Measurements from ENCODE around the gene SLC6A17. TPM values are rescaled to one million over a fixed set of nuclear protein-coding genes. Genes with fewer than 3 reads are reported as not detected.

The SLC6A17 gene
- total RNA-seq, 2 donors from 2014 or later, result 0.19 TPM; not detected in 1

DNA sequence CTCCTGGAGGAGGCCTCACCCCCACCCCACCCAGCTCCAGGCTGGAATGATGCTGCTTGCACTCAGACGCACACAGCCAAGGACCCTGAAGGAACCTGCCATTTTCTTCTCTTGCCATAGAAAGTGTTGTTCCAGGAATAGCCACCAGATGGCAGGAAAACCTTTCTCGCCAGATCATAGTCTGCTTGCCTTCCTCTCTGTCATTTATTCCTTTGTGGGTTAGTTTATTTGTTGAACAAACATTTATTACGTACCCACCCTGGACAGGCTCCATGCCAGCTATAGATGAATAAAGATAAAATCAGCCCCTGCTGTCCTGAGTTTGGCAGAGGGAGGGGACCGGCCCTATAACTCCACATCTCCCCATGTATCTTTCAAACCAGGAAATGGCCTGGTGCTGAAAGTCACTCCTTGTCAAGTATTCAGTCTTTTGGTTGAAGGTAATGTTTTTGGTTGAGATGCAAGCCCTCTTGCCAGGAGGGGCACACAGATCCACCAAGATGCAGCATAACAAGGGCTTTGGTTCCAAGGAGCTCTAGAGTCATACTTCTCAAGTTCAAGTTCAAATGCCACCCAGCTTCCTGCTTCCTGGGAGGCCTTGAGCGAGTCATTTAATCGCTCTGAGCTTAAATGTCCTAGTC lies 52.8 kb downstream of the SLC6A17 start:
- Histone ChIP-seq H3K27me3 (no peaks in the 10 kb centered on the region), H3K9me3 (no peaks in the 10 kb centered on the region), H3K9ac (ENCODE audit: low read depth in 2 of 2, low read length in 2 of 2) (peak overlapping the region in 1 of 2 donors; percentile 41), H3K4me3 (no peak overlapping the region), H3K4me1 (no peaks in the 10 kb centered on the region), H3K27ac (peak overlapping the region; percentile 82), H3K36me3 (no peaks in the 10 kb centered on the region)
- intact Hi-C loops (cut with DNase I), result loop anchor here (5.0 to 10.0 kb wide), 2 partner anchors 214 to 292 kb away; no protein-coding TSS in a partner anchor
- peak; percentile 84 for DNase-seq
- TF ChIP-seq, protein P1, sequence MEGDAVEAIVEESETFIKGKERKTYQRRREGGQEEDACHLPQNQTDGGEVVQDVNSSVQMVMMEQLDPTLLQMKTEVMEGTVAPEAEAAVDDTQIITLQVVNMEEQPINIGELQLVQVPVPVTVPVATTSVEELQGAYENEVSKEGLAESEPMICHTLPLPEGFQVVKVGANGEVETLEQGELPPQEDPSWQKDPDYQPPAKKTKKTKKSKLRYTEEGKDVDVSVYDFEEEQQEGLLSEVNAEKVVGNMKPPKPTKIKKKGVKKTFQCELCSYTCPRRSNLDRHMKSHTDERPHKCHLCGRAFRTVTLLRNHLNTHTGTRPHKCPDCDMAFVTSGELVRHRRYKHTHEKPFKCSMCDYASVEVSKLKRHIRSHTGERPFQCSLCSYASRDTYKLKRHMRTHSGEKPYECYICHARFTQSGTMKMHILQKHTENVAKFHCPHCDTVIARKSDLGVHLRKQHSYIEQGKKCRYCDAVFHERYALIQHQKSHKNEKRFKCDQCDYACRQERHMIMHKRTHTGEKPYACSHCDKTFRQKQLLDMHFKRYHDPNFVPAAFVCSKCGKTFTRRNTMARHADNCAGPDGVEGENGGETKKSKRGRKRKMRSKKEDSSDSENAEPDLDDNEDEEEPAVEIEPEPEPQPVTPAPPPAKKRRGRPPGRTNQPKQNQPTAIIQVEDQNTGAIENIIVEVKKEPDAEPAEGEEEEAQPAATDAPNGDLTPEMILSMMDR (IDR thresholded peaks at IDR 0.05), result peak; percentile 93

DNA sequence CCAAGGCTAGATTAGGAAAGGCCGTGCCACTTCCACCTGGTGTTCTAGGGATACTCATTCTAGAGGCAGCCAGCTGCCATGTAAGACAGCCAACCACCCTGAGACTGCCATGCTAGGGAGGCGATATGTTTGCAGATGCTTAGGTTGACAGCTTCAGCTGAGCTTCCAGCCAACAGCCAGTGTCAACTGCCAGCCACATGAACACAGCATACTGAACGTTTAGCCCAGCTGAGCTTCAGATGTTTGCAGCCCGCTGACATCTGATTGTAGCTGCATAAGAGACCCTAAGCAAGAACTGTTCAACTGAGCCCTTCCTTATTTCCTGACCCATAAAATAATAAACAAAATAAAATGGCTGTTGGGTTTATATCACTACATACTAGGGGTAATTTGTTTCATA lies 54.9 kb downstream of the SLC6A17 start:
- TF ChIP-seq, protein P1 (IDR thresholded peaks at IDR 0.05), result no peak
- no peaks in the 10 kb centered on the region for H3K4me1 ChIP-seq

DNA sequence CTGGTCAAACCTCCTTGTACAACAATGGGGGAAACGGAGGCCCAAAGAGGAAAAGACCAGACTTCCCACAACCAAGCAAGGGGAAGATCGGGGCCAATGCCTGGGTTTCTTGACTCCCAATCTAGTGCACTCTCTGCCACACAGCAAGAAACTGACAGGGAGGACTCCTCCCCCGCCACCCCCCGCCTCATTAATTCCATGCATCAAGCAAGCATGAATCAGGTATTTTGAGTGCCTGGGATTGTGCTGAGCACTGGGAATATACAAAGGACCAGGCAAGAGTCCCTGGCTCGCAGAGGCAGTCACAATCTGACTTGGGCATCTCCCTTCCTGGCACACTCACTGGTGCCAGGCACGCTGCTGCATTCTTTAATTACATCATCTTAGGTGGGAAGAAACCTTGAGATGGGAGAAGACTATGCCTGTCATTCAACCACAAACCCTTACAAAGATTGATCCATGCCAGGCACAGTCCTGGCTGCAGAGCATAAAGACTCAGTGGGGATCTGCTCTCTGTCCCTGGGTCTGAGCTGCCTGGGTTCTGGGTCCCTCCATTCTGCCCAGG lies 55.4 kb downstream of the SLC6A17 start:
- Histone ChIP-seq H3K9ac (ENCODE audit: low read depth in 2 of 2, low read length in 2 of 2) (no peak overlapping the region), H3K36me3 (no peaks in the 10 kb centered on the region), H3K4me1 (no peaks in the 10 kb centered on the region), H3K9me3 (no peaks in the 10 kb centered on the region), H3K4me3 (no peak overlapping the region), H3K27ac (no peak overlapping the region), H3K27me3 (no peaks in the 10 kb centered on the region)
- DNase-seq, result no peak
- TF ChIP-seq, protein P1 (IDR thresholded peaks at IDR 0.05), result no peak
- intact Hi-C loops (cut with DNase I), result loop anchor here (2.0 to 10.0 kb wide), 2 partner anchors 107 to 289 kb away; no protein-coding TSS in a partner anchor

More for the DNA sequence above, 54.9 kb downstream of the SLC6A17 start:
- Histone ChIP-seq H3K9me3 (no peaks in the 10 kb centered on the region), H3K36me3 (no peaks in the 10 kb centered on the region), H3K9ac (ENCODE audit: low read depth in 2 of 2, low read length in 2 of 2) (no peak overlapping the region), H3K27ac (no peak overlapping the region), H3K27me3 (no peaks in the 10 kb centered on the region), H3K4me3 (no peak overlapping the region)
- no peak for DNase-seq
- intact Hi-C loops (cut with DNase I), result loop anchor here (10.0 kb wide), 1 partner anchor 290 kb away; no protein-coding TSS in a partner anchor

DNA sequence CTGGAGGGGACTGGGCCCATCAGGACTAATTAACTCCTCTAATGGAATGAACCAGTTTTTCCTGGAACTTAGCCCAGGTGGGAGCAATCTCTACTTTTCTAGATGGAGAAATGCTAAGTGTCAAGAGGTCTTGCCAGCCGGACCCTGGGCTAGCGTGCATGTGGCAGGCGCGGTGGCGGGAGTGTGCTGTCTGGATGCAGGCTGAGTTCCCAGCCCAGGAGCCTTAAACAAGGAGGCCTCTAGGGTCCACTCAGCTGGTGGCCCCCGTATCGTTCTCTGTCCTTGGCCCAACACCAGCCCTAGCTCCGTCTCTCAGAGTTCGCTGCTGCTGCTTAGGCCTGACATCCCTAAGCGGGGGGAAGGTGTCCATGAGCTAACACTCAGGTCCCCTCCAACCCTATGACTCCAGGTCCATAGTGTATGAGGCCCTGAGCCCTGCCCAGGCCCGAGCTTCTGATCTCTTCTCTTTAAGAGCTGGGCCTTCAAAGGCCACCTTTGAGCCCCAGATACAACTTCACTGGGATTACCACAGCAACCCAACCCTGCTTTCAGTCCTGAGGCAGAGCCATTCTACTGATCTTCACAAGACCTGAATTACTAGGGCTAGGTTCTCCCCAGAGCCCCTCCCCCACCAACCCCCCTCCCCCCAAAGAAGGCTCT lies 56.1 kb downstream of the SLC6A17 start:
- Histone ChIP-seq H3K9me3 (no peaks in the 10 kb centered on the region), H3K36me3 (no peaks in the 10 kb centered on the region), H3K27me3 (no peaks in the 10 kb centered on the region), H3K27ac (no peak overlapping the region), H3K9ac (ENCODE audit: low read depth in 2 of 2, low read length in 2 of 2) (no peak overlapping the region), H3K4me1 (no peaks in the 10 kb centered on the region), H3K4me3 (no peak overlapping the region)
- intact Hi-C loops (cut with DNase I), result loop anchor here (2.0 to 10.0 kb wide), 2 partner anchors 106 to 288 kb away; no protein-coding TSS in a partner anchor
- TF ChIP-seq, protein P1 (IDR thresholded peaks at IDR 0.05), result no peak
- no peak for DNase-seq

DNA sequence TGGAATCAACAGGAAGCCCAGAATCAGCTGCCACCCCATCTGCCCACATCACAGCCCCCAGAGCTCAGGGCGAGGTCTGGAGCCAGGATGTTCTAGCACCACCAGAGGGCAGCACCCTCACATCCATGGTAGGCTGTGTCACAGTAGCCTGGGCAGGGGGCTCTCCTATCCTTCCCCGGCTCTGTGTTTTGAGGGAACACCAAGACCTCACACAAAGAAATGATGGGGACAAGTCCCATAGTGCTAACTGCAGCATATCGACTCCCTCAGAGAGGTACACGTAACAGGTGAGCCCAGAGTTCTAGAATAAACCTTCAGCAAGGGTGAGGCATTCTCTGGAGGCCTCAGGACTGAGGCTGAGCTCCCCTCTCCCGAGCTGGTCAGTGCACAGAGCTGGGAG lies 57.5 kb downstream of the SLC6A17 start:
- TF ChIP-seq, protein P1 (IDR thresholded peaks at IDR 0.05), result peak; percentile 88
- Histone ChIP-seq H3K9ac (ENCODE audit: low read depth in 2 of 2, low read length in 2 of 2) (no peak overlapping the region), H3K27ac (no peak overlapping the region), H3K9me3 (no peaks in the 10 kb centered on the region), H3K4me1 (no peaks in the 10 kb centered on the region), H3K27me3 (no peaks in the 10 kb centered on the region), H3K36me3 (no peaks in the 10 kb centered on the region), H3K4me3 (no peak overlapping the region)
- intact Hi-C loops (cut with DNase I), result loop anchor here (2.0 to 10.0 kb wide), 2 partner anchors 105 to 287 kb away; no protein-coding TSS in a partner anchor
- DNase-seq, result peak; percentile 76

Data from colonic mucosa (tissue), 4 donors.